Lower leg skin (tissue), 4 donors: Measurements from ENCODE around the gene TMCC2. TPM values are rescaled to one million over a fixed set of nuclear protein-coding genes. Genes with fewer than 3 reads are reported as not detected.
"Not testable (repeated sequence)": the region's sequence is repeated elsewhere in the genome, so short reads cannot be mapped to it uniquely, and the experiment has no call there.

Source experiments
- DNase-seq, 2 donors: peaks; one replicate each; pipeline ENCODE4 v3.0.0-alpha.2; 2019; ENCODE audit warnings: low spot score in 2 of 2
- H3K4me3 ChIP-seq: fragments of 200-600 bp; sonication (generic); 2 replicates; pipeline ENCODE4 v1.5.1; 2017; ENCODE audit warnings: mild to moderate bottlenecking, low read depth; ENCODE audit not compliant: poor library complexity, severe bottlenecking
- POLR2A ChIP-seq, 2 donors: fragments of 450-650 bp; IDR thresholded peaks; one replicate each; pipeline ENCODE4 v1.6.1; 2016 to 2017; ENCODE audit warnings: antibody characterized with exemption in 2 of 2, mild to moderate bottlenecking in 1 of 2, moderate library complexity in 1 of 2
- WGBS, 2 donors: methylation state at CpG; one replicate each; pipeline ENCODE4 v1.1.5; 2018; 5-methylcytosine and 5-hydroxymethylcytosine counted together
- intact Hi-C: fragments of 100-400 bp; cut with DNase I; formaldehyde crosslinking; loops from one replicate; pipeline ENCODE4 v1.15.0; 2023; ENCODE audit warnings: low total_unique reads
- total RNA-seq, 4 donors: library from RNA; depleted of rRNA; stranded (reverse); fragments of >200 nt; gene quantifications; one replicate each; pipeline ENCODE4 v1.1.0, GENCODE V29; 2016
- TF ChIP-seq, protein P1 (sequence below), 3 donors: fragments of 450-650 bp; IDR thresholded peaks; one replicate each; pipeline ENCODE4 v1.5.1; 2016; ENCODE audit warnings: antibody characterized with exemption in 3 of 3, mild to moderate bottlenecking in 3 of 3, moderate library complexity in 2 of 3

Gene TMCC2, protein sequence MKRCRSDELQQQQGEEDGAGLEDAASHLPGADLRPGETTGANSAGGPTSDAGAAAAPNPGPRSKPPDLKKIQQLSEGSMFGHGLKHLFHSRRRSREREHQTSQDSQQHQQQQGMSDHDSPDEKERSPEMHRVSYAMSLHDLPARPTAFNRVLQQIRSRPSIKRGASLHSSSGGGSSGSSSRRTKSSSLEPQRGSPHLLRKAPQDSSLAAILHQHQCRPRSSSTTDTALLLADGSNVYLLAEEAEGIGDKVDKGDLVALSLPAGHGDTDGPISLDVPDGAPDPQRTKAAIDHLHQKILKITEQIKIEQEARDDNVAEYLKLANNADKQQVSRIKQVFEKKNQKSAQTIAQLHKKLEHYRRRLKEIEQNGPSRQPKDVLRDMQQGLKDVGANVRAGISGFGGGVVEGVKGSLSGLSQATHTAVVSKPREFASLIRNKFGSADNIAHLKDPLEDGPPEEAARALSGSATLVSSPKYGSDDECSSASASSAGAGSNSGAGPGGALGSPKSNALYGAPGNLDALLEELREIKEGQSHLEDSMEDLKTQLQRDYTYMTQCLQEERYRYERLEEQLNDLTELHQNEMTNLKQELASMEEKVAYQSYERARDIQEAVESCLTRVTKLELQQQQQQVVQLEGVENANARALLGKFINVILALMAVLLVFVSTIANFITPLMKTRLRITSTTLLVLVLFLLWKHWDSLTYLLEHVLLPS
- total RNA-seq, result 1 to 10 TPM; 2.2 to 4.2 (median 3.5) TPM

DNA sequence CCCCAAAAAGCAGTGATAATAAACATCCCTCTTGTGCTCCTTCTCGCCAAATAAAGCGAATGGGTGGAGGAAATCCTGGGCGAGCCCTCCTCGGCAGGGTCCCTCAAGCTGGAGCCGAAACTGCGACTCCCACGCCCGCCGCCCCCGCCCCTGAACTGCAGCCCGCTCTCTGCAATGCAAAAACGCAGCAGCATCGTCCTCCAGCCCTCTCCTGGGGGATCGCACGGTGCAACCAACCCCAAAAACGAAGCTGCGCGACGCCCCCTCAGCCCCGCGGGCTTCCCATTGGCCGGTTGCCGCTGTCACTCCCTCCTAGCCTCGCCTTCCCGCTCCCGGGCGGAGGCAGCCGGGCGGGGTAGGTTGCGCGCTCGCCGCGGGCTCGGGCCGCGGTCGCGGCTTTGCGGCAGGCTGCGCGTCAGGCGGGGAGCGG, at the start of gene TMCC2:
Gene TMCC2, plus strand, starts transcription at position 363 of the 430 bp plus-strand sequence. CDS start 619 bp downstream, outside the sequence.
- intact Hi-C loops, result no loop called here
- peak; percentile 78 to 97 for DNase-seq
- TF ChIP-seq, protein P1, sequence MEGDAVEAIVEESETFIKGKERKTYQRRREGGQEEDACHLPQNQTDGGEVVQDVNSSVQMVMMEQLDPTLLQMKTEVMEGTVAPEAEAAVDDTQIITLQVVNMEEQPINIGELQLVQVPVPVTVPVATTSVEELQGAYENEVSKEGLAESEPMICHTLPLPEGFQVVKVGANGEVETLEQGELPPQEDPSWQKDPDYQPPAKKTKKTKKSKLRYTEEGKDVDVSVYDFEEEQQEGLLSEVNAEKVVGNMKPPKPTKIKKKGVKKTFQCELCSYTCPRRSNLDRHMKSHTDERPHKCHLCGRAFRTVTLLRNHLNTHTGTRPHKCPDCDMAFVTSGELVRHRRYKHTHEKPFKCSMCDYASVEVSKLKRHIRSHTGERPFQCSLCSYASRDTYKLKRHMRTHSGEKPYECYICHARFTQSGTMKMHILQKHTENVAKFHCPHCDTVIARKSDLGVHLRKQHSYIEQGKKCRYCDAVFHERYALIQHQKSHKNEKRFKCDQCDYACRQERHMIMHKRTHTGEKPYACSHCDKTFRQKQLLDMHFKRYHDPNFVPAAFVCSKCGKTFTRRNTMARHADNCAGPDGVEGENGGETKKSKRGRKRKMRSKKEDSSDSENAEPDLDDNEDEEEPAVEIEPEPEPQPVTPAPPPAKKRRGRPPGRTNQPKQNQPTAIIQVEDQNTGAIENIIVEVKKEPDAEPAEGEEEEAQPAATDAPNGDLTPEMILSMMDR (IDR thresholded peaks at IDR 0.05), result no peak
- TF ChIP-seq POLR2A (IDR thresholded peaks at IDR 0.05), result no peak
- WGBS, 2 donors, result 0 to 1% methylated on average over 20 to 44 of the region's 44 CpGs
- H3K4me3 ChIP-seq, result peak within 1 kb of the TSS; percentile 46

DNA sequence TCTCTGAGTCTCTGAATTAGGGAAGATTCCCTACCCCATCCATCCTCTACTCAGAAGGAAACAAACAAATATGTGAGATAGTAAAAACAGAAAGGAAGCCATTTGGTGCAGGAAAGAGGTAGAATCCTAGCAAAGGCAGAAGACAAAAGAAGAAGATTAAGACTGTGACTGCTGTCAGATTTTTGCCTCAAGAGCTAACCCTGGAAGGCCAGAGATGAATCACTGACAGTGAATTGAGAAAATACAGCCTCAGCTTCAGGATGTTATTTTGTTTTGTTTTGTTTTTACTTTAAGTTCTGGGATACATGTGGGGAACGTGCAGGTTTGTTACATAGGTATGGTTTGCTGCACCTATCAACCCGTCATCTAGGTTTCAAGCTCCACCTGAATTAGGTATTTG, 47.9 kb upstream of the TMCC2 start:
- TF ChIP-seq POLR2A (IDR thresholded peaks at IDR 0.05), result no peak
- TF ChIP-seq, protein P1 (IDR thresholded peaks at IDR 0.05), result no peak
- WGBS, 2 donors, result 76 to 86% methylated on average over 2 of the region's 2 CpGs
- DNase-seq, result no peak
- intact Hi-C loops, result no loop called here
- no peak overlapping the region for H3K4me3 ChIP-seq

DNA sequence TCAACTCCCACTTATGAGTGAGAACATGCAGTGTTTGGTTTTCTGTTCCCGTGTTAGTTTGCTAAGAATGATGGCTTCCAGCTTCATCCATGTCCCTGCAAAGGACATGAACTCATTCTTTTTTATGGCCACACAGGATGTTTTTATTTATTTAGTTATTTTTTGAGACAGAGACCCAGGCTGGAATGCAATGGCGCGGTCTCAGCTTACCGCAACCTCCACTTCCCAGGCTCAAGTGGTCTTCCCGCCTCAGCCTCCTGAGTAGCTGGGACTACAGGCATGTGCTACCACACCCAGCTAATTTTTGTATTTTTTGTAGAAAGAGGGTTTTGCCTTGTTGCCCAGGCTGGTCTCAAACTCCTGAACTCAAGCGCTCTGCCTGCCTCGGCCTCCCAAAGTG, 47.4 kb upstream of the TMCC2 start:
- H3K4me3 ChIP-seq, intact Hi-C loops: not testable (repeated sequence)
- 88 to 92% methylated on average over 7 of the region's 7 CpGs for WGBS, 2 donors
- DNase-seq, result peak in 1 of 2 donors; percentile 48

DNA sequence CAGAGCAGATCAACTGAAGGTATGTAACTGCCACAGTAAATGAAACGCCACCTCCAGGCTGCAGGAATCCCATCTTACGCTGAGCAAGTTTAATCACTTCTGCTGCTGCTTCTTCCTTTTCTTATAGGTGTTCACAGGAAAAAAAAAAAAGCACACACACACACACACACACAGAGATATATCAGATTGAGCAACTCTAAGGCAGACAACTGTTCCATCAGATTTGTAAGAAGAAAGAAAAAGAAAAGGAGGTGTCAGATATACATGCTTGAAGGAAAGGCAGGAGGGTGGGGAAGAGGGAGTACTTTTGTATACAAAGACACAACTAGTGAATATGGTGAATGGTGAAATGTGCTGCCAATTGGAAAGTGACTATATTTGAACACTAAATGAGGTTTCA, 44.8 kb upstream of the TMCC2 start:
- no peak overlapping the region for H3K4me3 ChIP-seq
- WGBS, 2 donors, result 91 to 94% methylated on average over 2 of the region's 2 CpGs
- no peak for DNase-seq
- intact Hi-C loops, result no loop called here
- TF ChIP-seq, protein P1 (IDR thresholded peaks at IDR 0.05), result no peak
- no peak for TF ChIP-seq POLR2A (IDR thresholded peaks at IDR 0.05)

DNA sequence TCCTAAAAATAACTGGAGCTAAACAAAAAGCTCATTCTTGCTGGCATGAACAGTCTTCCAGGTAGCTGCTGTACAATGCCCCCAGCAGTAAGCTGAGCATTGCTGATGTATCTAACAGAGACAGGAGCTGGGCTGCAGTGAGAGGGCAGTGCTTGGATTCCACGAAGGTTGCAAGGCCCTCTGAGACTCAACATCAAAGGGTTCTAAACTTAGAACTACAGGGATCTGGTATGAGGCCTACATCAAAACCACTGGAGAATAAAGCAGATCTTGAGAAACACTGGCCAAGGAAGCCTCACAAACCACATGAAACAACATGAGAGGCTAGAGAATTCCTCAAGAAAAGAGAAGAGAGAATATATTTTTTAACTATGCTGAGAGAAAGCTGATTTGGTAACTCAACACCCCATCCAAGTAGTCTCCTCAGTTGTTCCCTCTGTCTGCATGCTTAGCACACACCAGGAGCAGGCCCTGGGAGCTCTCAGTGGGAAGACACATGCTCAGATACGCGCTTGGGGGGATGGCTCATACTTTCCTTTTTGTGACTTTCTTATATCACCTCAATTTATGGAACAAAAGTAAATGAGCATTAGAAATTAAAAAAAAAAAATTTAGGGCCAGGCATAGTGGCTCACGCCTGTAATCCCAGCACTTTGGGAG, 43.9 kb upstream of the TMCC2 start:
- TF ChIP-seq POLR2A (IDR thresholded peaks at IDR 0.05), result no peak
- TF ChIP-seq, protein P1 (IDR thresholded peaks at IDR 0.05), result no peak
- no peak overlapping the region for H3K4me3 ChIP-seq

DNA sequence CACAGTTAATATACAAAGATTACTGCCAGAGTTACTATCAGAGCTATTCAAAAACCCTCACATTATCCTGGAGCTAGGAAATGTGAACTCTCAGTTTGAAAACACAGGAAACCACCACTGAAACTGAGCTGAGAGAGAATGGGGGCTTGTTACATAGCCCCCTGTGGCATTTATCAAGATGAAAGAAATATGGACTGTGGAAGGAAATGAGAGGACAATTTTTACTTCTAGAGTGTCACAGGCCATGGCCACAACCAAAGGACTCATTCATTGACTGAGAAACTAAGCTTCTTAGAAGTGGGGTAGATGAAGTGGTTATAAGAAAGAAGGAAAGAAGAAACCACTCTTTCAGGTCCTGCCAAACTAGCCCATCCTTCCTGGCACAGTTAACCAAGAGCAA, 41.6 kb upstream of the TMCC2 start:
- no peak for DNase-seq
- no peak for TF ChIP-seq POLR2A (IDR thresholded peaks at IDR 0.05)
- TF ChIP-seq, protein P1 (IDR thresholded peaks at IDR 0.05), result no peak
- intact Hi-C loops, result no loop called here
- no peak overlapping the region for H3K4me3 ChIP-seq

More for the DNA sequence above, 43.9 kb upstream of the TMCC2 start:
- 63 to 67% methylated on average over 4 of the region's 4 CpGs for WGBS, 2 donors
- intact Hi-C loops, result no loop called here
- no peak for DNase-seq
